Measurements from ENCODE around the gene S100A11.

Gene S100A11

DNA sequence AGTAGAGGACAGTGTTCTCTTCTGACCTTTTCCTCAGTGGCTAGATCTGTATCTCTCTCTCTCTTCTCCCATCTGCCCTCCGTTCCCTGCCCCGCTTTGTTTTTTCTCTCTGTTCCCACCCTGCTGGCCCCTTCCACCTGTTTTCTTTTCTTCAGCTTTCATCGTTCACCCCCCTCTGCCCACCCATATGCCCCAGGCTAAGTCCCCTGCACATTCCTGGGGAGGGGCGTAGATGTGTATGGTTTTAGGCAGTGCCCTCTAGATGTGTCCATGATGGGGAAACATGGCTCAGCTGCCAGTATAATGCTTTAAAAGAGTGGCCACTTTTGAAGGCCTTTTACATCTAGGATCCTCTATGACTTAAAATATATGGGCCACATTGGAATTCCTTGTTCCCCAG, 13.6 kb downstream of the S100A11 start:
- Histone ChIP-seq H3K27me3 (ENCODE audit: control insufficient read depth in 1 of 2, insufficient read depth in 2 of 2, low read length in 2 of 2) (no peaks in the 10 kb centered on the region), H3K36me3 (ENCODE audit: control insufficient read depth in 2 of 2, insufficient read depth in 2 of 2, low read length in 2 of 2) (no peaks in the 10 kb centered on the region), H3K4me1 (ENCODE audit: control insufficient read depth, insufficient read depth, low read length) (no peaks in the 10 kb centered on the region), H3K27ac (ENCODE audit: low read length) (no peak overlapping the region), H3K4me3 (ENCODE audit: low read length in 2 of 2) (no peak overlapping the region), H3K9ac (ENCODE audit: low read length in 2 of 2) (no peak overlapping the region), H3K9me3 (ENCODE audit: control insufficient read depth in 2 of 2, low read length in 2 of 2) (no peaks in the 10 kb centered on the region)

DNA sequence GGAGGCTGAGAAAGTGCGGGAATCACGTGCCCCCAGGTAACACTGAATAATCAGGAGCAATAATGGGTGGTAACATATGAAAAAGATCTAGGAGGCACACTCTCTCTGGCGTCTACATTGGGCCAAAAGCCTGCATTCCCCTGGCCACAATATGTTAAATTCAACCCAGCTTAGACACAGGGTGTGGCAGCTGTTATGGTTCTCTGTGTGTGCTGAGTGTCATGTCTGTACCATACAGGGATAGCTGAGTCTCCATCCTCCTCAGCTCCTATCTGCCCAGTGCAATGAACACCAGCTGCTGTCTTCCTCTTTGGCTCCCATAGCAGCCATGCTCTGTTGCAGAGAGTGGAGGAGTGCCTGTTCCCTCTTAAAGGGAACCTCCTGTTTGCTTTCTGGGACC, 14.3 kb downstream of the S100A11 start:
- Histone ChIP-seq H3K9ac (ENCODE audit: low read length in 2 of 2) (no peak overlapping the region), H3K27ac (ENCODE audit: low read length) (no peak overlapping the region), H3K9me3 (ENCODE audit: control insufficient read depth in 2 of 2, low read length in 2 of 2) (no peaks in the 10 kb centered on the region), H3K4me1 (ENCODE audit: control insufficient read depth, insufficient read depth, low read length) (no peaks in the 10 kb centered on the region), H3K4me3 (ENCODE audit: low read length in 2 of 2) (no peak overlapping the region), H3K36me3 (ENCODE audit: control insufficient read depth in 2 of 2, insufficient read depth in 2 of 2, low read length in 2 of 2) (no peaks in the 10 kb centered on the region), H3K27me3 (ENCODE audit: control insufficient read depth in 1 of 2, insufficient read depth in 2 of 2, low read length in 2 of 2) (no peaks in the 10 kb centered on the region)

DNA sequence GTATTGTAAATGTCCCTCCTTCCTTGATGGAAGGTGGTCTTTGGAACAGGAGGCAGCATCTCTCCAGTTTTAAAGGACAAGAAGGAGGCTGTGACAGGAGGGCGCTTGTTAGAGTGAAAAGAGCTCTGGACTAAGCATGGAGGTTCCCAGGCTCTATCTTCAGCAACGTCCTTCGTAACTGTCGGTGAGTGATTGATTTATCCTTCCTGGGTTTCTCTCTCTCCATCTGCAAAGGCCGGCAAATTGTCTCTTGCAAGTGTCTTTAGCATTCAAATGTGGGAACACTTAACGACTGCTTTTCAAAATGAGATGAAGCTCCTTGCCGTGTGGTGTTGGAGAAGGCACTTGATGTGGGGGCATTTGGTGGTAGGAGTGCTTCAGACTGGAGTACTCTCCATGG, 15.2 kb downstream of the S100A11 start:
- Histone ChIP-seq H3K4me3 (ENCODE audit: low read length in 2 of 2) (no peak overlapping the region), H3K36me3 (ENCODE audit: control insufficient read depth in 2 of 2, insufficient read depth in 2 of 2, low read length in 2 of 2) (no peaks in the 10 kb centered on the region), H3K27ac (ENCODE audit: low read length) (no peak overlapping the region), H3K27me3 (ENCODE audit: control insufficient read depth in 1 of 2, insufficient read depth in 2 of 2, low read length in 2 of 2) (no peaks in the 10 kb centered on the region), H3K9ac (ENCODE audit: low read length in 2 of 2) (no peak overlapping the region), H3K9me3 (ENCODE audit: control insufficient read depth in 2 of 2, low read length in 2 of 2) (no peaks in the 10 kb centered on the region), H3K4me1 (ENCODE audit: control insufficient read depth, insufficient read depth, low read length) (no peaks in the 10 kb centered on the region)

- Histone ChIP-seq H3K4me3 (ENCODE audit: low read length in 2 of 2) (no peak overlapping the region), H3K27me3 (ENCODE audit: control insufficient read depth in 1 of 2, insufficient read depth in 2 of 2, low read length in 2 of 2) (peaks cover 0 to 1% of the 10 kb centered on the region in 2 donors), H3K9me3 (ENCODE audit: control insufficient read depth in 2 of 2, low read length in 2 of 2) (no peaks in the 10 kb centered on the region), H3K9ac (ENCODE audit: low read length in 2 of 2) (no peak overlapping the region), H3K4me1 (ENCODE audit: control insufficient read depth, insufficient read depth, low read length) (no peaks in the 10 kb centered on the region), H3K36me3 (ENCODE audit: control insufficient read depth in 2 of 2, insufficient read depth in 2 of 2, low read length in 2 of 2) (no peaks in the 10 kb centered on the region), H3K27ac (ENCODE audit: low read length) (no peak overlapping the region)
Measured at GRCh38 chr1:152020849-152021248, 16.0 kb downstream of the S100A11 start.

DNA sequence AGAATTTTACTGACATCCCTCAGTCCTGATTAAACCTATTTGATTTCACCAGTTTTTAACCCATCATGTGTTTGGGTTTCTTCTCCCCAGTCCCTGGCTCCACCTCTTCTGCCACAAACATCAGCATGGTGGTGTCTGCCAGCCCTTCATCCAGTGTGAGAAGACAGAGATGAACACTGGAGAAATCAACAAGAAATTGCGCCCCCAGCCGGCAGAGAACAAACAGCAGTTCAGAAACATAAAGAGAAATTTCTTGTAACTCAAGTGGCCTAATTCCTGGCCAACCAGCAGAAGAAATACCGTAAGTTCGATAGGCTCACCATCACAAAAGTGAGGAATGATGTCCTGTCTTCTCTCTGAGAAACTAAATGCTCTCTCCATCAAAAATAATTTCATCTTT, 18.3 kb downstream of the S100A11 start:
- Histone ChIP-seq H3K4me3 (ENCODE audit: low read length in 2 of 2) (no peak overlapping the region), H3K4me1 (ENCODE audit: control insufficient read depth, insufficient read depth, low read length) (no peaks in the 10 kb centered on the region), H3K27me3 (ENCODE audit: control insufficient read depth in 1 of 2, insufficient read depth in 2 of 2, low read length in 2 of 2) (peaks cover 0 to 4% of the 10 kb centered on the region in 2 donors), H3K36me3 (ENCODE audit: control insufficient read depth in 2 of 2, insufficient read depth in 2 of 2, low read length in 2 of 2) (no peaks in the 10 kb centered on the region), H3K9me3 (ENCODE audit: control insufficient read depth in 2 of 2, low read length in 2 of 2) (no peaks in the 10 kb centered on the region), H3K9ac (ENCODE audit: low read length in 2 of 2) (no peak overlapping the region), H3K27ac (ENCODE audit: low read length) (no peak overlapping the region)

- no peak overlapping the region for H3K27ac ChIP-seq (ENCODE audit: low read length)
- H3K4me3 ChIP-seq (ENCODE audit: low read length in 2 of 2): no peak overlapping the region
- H3K9ac ChIP-seq (ENCODE audit: low read length in 2 of 2): no peak overlapping the region
Measured at GRCh38 chr1:152015766-152016165, 21.0 kb downstream of the S100A11 start.

DNA sequence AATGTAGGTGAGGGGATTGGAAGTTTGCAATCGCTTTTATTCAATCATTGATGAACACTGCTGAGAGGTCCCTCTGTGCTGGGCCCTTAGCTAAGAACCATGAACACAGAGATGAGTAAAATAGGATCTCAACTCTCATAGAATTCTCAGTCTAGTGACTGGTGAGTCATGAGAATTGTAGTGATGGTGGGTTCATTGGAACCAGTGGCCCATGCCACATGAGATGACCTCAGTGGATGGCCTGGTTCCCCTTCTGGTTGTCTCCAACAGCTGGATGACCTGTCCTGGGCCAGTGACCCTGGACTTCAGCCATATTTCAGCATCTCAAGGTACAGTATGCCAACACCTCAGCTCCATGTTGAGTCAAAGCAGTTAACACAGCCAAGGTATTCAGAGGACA, 21.9 kb downstream of the S100A11 start:
- no peaks in the 10 kb centered on the region for H3K36me3 ChIP-seq (ENCODE audit: control insufficient read depth in 2 of 2, insufficient read depth in 2 of 2, low read length in 2 of 2)
- no peak overlapping the region for H3K9ac ChIP-seq (ENCODE audit: low read length in 2 of 2)
- H3K4me1 ChIP-seq (ENCODE audit: control insufficient read depth, insufficient read depth, low read length): no peaks in the 10 kb centered on the region
- no peaks in the 10 kb centered on the region for H3K9me3 ChIP-seq (ENCODE audit: control insufficient read depth in 2 of 2, low read length in 2 of 2)
- no peak overlapping the region for H3K27ac ChIP-seq (ENCODE audit: low read length)
- no peak overlapping the region for H3K4me3 ChIP-seq (ENCODE audit: low read length in 2 of 2)
- H3K27me3 ChIP-seq (ENCODE audit: control insufficient read depth in 1 of 2, insufficient read depth in 2 of 2, low read length in 2 of 2): peaks cover 0 to 4% of the 10 kb centered on the region in 2 donors

More at GRCh38 chr1:152015766-152016165, 21.0 kb downstream of the S100A11 start:
- Histone ChIP-seq H3K27me3 (ENCODE audit: control insufficient read depth in 1 of 2, insufficient read depth in 2 of 2, low read length in 2 of 2) (peaks cover 0 to 4% of the 10 kb centered on the region in 2 donors), H3K4me1 (ENCODE audit: control insufficient read depth, insufficient read depth, low read length) (no peaks in the 10 kb centered on the region), H3K9me3 (ENCODE audit: control insufficient read depth in 2 of 2, low read length in 2 of 2) (no peaks in the 10 kb centered on the region), H3K36me3 (ENCODE audit: control insufficient read depth in 2 of 2, insufficient read depth in 2 of 2, low read length in 2 of 2) (no peaks in the 10 kb centered on the region)

GRCh38 chr1:152013664-152014237, 23.1 kb downstream of the S100A11 start:
- Histone ChIP-seq H3K9ac (ENCODE audit: low read length in 2 of 2) (no peak overlapping the region), H3K36me3 (ENCODE audit: control insufficient read depth in 2 of 2, insufficient read depth in 2 of 2, low read length in 2 of 2) (no peaks in the 10 kb centered on the region), H3K9me3 (ENCODE audit: control insufficient read depth in 2 of 2, low read length in 2 of 2) (no peaks in the 10 kb centered on the region), H3K4me1 (ENCODE audit: control insufficient read depth, insufficient read depth, low read length) (no peaks in the 10 kb centered on the region), H3K27me3 (ENCODE audit: control insufficient read depth in 1 of 2, insufficient read depth in 2 of 2, low read length in 2 of 2) (peaks cover 0 to 4% of the 10 kb centered on the region in 2 donors), H3K4me3 (ENCODE audit: low read length in 2 of 2) (no peak overlapping the region), H3K27ac (ENCODE audit: low read length) (no peak overlapping the region)

GRCh38 chr1:152009691-152010090, 27.1 kb downstream of the S100A11 start:
- Histone ChIP-seq H3K36me3 (ENCODE audit: control insufficient read depth in 2 of 2, insufficient read depth in 2 of 2, low read length in 2 of 2) (no peaks in the 10 kb centered on the region), H3K27me3 (ENCODE audit: control insufficient read depth in 1 of 2, insufficient read depth in 2 of 2, low read length in 2 of 2) (peaks cover 0 to 2% of the 10 kb centered on the region in 2 donors), H3K27ac (ENCODE audit: low read length) (no peak overlapping the region), H3K4me1 (ENCODE audit: control insufficient read depth, insufficient read depth, low read length) (no peaks in the 10 kb centered on the region), H3K4me3 (ENCODE audit: low read length in 2 of 2) (no peak overlapping the region), H3K9ac (ENCODE audit: low read length in 2 of 2) (no peak overlapping the region), H3K9me3 (ENCODE audit: control insufficient read depth in 2 of 2, low read length in 2 of 2) (no peaks in the 10 kb centered on the region)

- Histone ChIP-seq H3K9ac (ENCODE audit: low read length in 2 of 2) (no peak overlapping the region), H3K4me3 (ENCODE audit: low read length in 2 of 2) (no peak overlapping the region)
Measured at GRCh38 chr1:152007047-152007446, 29.8 kb downstream of the S100A11 start.

DNA sequence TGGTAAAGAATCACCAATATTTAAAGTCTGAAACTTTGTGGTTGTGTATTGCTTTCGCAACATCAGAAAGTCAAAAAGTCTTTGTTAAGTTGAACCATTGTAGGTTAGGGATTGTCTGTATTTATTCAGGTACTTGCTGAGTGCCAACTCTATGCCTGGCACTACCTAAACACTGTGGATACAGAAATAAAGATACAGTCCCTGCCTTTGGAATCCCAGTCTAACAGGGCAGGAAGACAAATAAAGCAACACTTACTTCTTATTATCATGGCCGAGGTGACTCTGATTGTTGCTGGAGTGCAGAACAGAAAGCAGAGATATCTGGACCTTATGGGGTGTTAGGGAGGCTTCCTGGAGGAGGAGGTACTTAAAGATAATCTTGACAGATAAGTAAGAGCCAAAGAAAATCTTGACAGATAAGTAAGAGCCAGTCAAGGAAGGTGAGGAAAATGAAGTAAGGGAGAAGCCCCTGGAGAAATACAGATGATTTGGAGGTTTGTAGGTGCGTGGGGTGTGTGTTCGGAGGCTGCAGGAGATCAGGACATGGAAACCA, 31.4 kb downstream of the S100A11 start:
- no peaks in the 10 kb centered on the region for H3K27me3 ChIP-seq (ENCODE audit: control insufficient read depth in 1 of 2, insufficient read depth in 2 of 2, low read length in 2 of 2)
- H3K36me3 ChIP-seq (ENCODE audit: control insufficient read depth in 2 of 2, insufficient read depth in 2 of 2, low read length in 2 of 2): no peaks in the 10 kb centered on the region
- peaks cover 2% of the 10 kb centered on the region for H3K4me1 ChIP-seq (ENCODE audit: control insufficient read depth, insufficient read depth, low read length)
- H3K27ac ChIP-seq (ENCODE audit: low read length): no peak overlapping the region
- no peak overlapping the region for H3K9ac ChIP-seq (ENCODE audit: low read length in 2 of 2)
- H3K9me3 ChIP-seq (ENCODE audit: control insufficient read depth in 2 of 2, low read length in 2 of 2): no peaks in the 10 kb centered on the region
- H3K4me3 ChIP-seq (ENCODE audit: low read length in 2 of 2): no peak overlapping the region

More at GRCh38 chr1:152007047-152007446, 29.8 kb downstream of the S100A11 start:
- Histone ChIP-seq H3K27me3 (ENCODE audit: control insufficient read depth in 1 of 2, insufficient read depth in 2 of 2, low read length in 2 of 2) (no peaks in the 10 kb centered on the region), H3K9me3 (ENCODE audit: control insufficient read depth in 2 of 2, low read length in 2 of 2) (no peaks in the 10 kb centered on the region), H3K27ac (ENCODE audit: low read length) (no peak overlapping the region), H3K4me1 (ENCODE audit: control insufficient read depth, insufficient read depth, low read length) (no peaks in the 10 kb centered on the region), H3K36me3 (ENCODE audit: control insufficient read depth in 2 of 2, insufficient read depth in 2 of 2, low read length in 2 of 2) (no peaks in the 10 kb centered on the region)
